HG03280 (cell line): ENCODE measurements around the gene SEC22A.

Experiments used
- ATAC-seq: cut with Tn5 transposase; IDR thresholded peaks from one replicate; pipeline ENCODE4 v1.9.1; 2021; ENCODE audit warnings: mild to moderate bottlenecking, moderate library complexity; ENCODE audit not compliant: unreplicated experiment

Gene SEC22A

GRCh38 chr3:123286308-123287023 is 84.7 kb downstream of the SEC22A start:
- no peak for ATAC-seq

GRCh38 chr3:123287051-123287961 is 85.6 kb downstream of the SEC22A start:
- no peak for ATAC-seq

GRCh38 chr3:123287962-123288302 is 86.2 kb downstream of the SEC22A start:
- ATAC-seq: no peak

GRCh38 chr3:123289391-123290106 is 87.8 kb downstream of the SEC22A start:
- ATAC-seq: no peak

- ATAC-seq: no peak
Observed at GRCh38 chr3:123290107-123290930, 88.6 kb downstream of the SEC22A start.

- no peak for ATAC-seq
Observed at GRCh38 chr3:123290962-123291361, 89.2 kb downstream of the SEC22A start.

GRCh38 chr3:123291404-123291803 is 89.7 kb downstream of the SEC22A start:
- no peak for ATAC-seq

GRCh38 chr3:123292321-123293310 is 90.9 kb downstream of the SEC22A start:
- ATAC-seq: no peak

GRCh38 chr3:123294296-123294938 is 92.7 kb downstream of the SEC22A start:
- ATAC-seq: no peak

- no peak for ATAC-seq
Observed at GRCh38 chr3:123295171-123295900, 93.6 kb downstream of the SEC22A start.

- no peak for ATAC-seq
Observed at GRCh38 chr3:123295901-123296250, 94.1 kb downstream of the SEC22A start.

- ATAC-seq: no peak
Observed at GRCh38 chr3:123296261-123296660, 94.5 kb downstream of the SEC22A start.

GRCh38 chr3:123296836-123297626 is 95.3 kb downstream of the SEC22A start:
- ATAC-seq: no peak

GRCh38 chr3:123297627-123297899 is 95.8 kb downstream of the SEC22A start:
- no peak for ATAC-seq

GRCh38 chr3:123298903-123299302 is 97.2 kb downstream of the SEC22A start:
- ATAC-seq: no peak

- ATAC-seq: no peak
Observed at GRCh38 chr3:123299581-123299980, 97.8 kb downstream of the SEC22A start.

GRCh38 chr3:123300056-123300455 is 98.3 kb downstream of the SEC22A start:
- ATAC-seq: no peak

GRCh38 chr3:123300583-123300982 is 98.8 kb downstream of the SEC22A start:
- no peak for ATAC-seq
